Uterus (tissue), 4 donors: ENCODE results near the gene NPIPA7. TPM values are rescaled to one million over a fixed set of nuclear protein-coding genes. Genes with fewer than 3 reads are reported as not detected.
A peak's percentile ranks its signal among the peaks of the same experiment; 100 is the strongest.
"Not testable (repeated sequence)": the region's sequence is repeated elsewhere in the genome, so short reads cannot be mapped to it uniquely, and the experiment has no call there.

ENCODE experiments used
- DNase-seq, 2 donors: peaks; one replicate each; pipeline ENCODE4 v3.0.0-alpha.2; 2019 to 2020
- H3K27ac ChIP-seq, 2 donors: fragments of 200-600 bp; sonication (generic); 1 replicate in 1 of 2; 2 replicates in 1 of 2; pipeline ENCODE4 v1.5.1; 2016 to 2018
- H3K27me3 ChIP-seq, 2 donors: fragments of 200-600 bp; sonication (generic); one replicate each; pipeline ENCODE4 v1.5.1; 2018 to 2019; ENCODE audit warnings: control low read depth in 1 of 2
- H3K36me3 ChIP-seq, 2 donors: fragments of 200-600 bp; sonication (generic); one replicate each; pipeline ENCODE4 v1.5.1; 2019; ENCODE audit warnings: control low read depth in 1 of 2
- H3K4me1 ChIP-seq, 2 donors: fragments of 200-600 bp; sonication (generic); one replicate each; pipeline ENCODE4 v1.5.1; 2018 to 2019; ENCODE audit warnings: control low read depth in 1 of 2
- H3K4me3 ChIP-seq, 2 donors: fragments of 200-600 bp; sonication (generic); 1 replicate in 1 of 2; 2 replicates in 1 of 2; pipeline ENCODE4 v1.5.1; 2018 to 2019; ENCODE audit warnings: mild to moderate bottlenecking in 1 of 2
- H3K9me3 ChIP-seq, 2 donors: fragments of 200-600 bp; sonication (generic); one replicate each; pipeline ENCODE4 v1.5.1; 2019; ENCODE audit warnings: control low read depth in 1 of 2
- intact Hi-C: fragments of 100-400 bp; cut with DNase I; formaldehyde crosslinking; loops from one replicate; pipeline ENCODE4 v1.15.1; 2023; ENCODE audit warnings: low total_unique reads
- total RNA-seq, 4 donors: library from RNA; depleted of rRNA in 3 of 4; stranded (reverse); fragments of >200 nt in 3 of 4; gene quantifications; one replicate each; pipeline versions ENCODE4 v1.1.0 to v1.2.4, GENCODE V29; 2014 to 2023
- donor health status: DM: yes; HTN: yes; CAD: no.

Gene NPIPA7
- 10 to 100 TPM in 1 of 4 donors, 1 to 10 TPM in 1, not detected in 2; 2.1 to 12.6 TPM for total RNA-seq

DNA sequence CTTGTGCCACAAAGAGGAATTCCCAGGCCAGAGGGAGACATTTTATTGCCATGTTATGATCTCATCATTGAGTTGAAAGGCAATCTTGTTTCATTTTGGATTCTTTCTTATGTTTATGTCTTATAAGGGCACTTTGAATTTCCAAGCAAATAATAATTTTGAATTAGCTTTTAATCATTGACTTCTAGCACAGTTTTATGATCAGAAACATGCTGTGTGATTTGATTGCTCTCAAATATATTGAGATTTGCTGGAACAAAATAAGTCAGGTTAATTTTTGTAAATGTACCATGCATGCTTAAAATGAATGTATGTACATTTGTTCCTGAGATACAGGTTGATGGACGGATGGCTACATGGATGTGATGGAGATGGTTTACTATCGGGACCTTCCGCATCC is at the start of gene NPIPA7:
Gene NPIPA7, plus strand, starts transcription at position 301 of the 400 bp plus-strand sequence. CDS start 105 bp downstream, outside the sequence.
- H3K27ac ChIP-seq, H3K9me3 ChIP-seq, H3K4me3 ChIP-seq, H3K36me3 ChIP-seq, H3K4me1 ChIP-seq, DNase-seq, intact Hi-C loops, H3K27me3 ChIP-seq: not testable (repeated sequence)

DNA sequence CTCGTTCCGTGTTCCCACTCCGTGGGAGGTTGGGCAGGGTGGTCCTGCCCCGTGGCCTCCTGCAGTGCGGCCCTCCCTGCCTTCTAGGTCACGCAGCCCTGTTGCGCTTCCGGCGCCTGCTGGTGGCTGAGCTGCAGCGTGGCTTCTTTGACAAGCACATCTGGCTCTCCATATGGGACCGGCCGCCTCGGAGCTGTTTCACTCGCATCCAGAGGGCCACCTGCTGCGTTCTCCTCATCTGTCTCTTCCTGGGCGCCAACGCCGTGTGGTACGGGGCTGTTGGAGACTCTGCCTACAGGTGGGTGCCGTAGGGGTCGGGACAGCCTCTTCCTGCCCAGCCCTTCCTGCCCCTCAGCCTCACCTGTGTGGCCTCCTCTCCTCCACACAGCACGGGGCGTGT is 47.5 kb upstream of the NPIPA7 start:
- H3K4me3 ChIP-seq, DNase-seq, H3K4me1 ChIP-seq, H3K27me3 ChIP-seq, H3K27ac ChIP-seq, H3K9me3 ChIP-seq, H3K36me3 ChIP-seq, intact Hi-C loops: not testable (repeated sequence)

DNA sequence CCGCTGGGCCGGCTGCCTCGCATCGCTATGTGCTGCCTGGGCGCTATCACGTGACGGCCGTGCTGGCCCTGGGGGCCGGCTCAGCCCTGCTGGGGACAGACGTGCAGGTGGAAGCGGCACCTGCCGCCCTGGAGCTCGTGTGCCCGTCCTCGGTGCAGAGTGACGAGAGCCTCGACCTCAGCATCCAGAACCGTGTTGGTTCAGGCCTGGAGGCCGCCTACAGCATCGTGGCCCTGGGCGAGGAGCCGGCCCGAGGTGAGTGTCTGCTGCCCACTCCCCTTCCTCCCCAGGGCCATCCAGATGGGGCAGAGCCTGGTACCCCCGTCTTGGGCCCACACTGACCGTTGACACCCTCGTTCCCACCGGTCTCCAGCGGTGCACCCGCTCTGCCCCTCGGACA is 21.4 kb upstream of the NPIPA7 start:
- H3K4me1 ChIP-seq, DNase-seq, H3K27me3 ChIP-seq, H3K9me3 ChIP-seq, H3K4me3 ChIP-seq, intact Hi-C loops, H3K27ac ChIP-seq, H3K36me3 ChIP-seq: not testable (repeated sequence)

DNA sequence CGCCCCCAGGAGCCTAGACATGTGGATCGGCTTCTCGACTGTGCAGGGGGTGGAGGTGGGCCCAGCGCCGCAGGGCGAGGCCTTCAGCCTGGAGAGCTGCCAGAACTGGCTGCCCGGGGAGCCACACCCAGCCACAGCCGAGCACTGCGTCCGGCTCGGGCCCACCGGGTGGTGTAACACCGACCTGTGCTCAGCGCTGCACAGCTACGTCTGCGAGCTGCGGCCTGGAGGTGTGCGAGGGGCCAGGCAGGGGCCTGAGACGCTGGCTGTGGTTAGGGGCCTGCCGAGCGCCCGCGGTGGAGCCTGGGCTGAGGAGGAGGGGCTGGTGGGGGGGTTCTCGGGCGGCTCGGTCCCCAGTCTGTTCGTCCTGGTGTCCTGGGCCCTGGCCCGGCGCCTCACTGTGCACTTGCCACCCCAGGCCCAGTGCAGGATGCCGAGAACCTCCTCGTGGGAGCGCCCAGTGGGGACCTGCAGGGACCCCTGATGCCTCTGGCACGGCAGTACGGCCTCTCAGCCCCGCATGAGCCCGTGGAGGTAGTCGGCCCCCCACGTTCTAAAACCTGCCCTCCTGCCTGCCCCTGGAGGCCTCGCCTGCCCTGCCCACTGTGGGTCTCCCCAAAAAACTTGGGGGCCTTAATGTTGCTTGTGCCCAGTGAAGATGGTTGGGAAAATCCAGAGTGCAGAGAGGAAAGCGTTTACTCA is 20.2 kb upstream of the NPIPA7 start:
- H3K4me1 ChIP-seq, intact Hi-C loops, H3K4me3 ChIP-seq, H3K9me3 ChIP-seq, H3K27ac ChIP-seq, H3K36me3 ChIP-seq, H3K27me3 ChIP-seq, DNase-seq: not testable (repeated sequence)

DNA sequence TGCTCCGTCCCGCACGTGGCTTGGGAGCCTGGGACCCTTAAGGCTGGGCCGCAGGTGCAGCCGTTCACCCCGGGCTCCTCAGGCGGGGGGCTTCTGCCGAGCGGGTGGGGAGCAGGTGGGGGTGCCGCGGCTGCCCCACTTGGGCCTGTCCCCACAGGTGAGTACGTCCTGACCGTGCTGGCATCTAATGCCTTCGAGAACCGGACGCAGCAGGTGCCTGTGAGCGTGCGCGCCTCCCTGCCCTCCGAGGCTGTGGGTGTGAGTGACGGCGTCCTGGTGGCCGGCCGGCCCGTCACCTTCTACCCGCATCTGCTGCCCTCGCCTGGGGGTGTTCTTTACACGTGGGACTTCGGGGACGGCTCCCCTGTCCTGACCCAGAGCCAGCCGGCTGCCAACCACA is 15.3 kb upstream of the NPIPA7 start:
- H3K4me1 ChIP-seq, H3K27me3 ChIP-seq, H3K27ac ChIP-seq, H3K4me3 ChIP-seq, intact Hi-C loops, H3K9me3 ChIP-seq, H3K36me3 ChIP-seq: not testable (repeated sequence)
- peak in 1 of 2 donors; percentile 9 for DNase-seq

DNA sequence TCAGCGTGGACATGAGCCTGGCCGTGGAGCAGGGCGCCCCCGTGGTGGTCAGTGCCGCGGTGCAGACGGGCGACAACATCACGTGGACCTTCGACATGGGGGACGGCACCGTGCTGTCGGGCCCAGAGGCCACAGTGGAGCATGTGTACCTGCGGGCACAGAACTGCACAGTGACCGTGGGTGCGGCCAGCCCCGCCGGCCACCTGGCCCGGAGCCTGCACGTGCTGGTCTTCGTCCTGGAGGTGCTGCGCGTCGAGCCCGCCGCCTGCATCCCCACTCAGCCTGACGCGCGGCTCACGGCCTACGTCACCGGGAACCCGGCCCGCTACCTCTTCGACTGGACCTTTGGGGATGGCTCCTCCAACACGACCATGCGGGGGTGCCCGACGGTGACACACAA is 14.8 kb upstream of the NPIPA7 start:
- H3K9me3 ChIP-seq, H3K27me3 ChIP-seq, H3K27ac ChIP-seq, H3K4me1 ChIP-seq, H3K36me3 ChIP-seq, H3K4me3 ChIP-seq, DNase-seq, intact Hi-C loops: not testable (repeated sequence)

DNA sequence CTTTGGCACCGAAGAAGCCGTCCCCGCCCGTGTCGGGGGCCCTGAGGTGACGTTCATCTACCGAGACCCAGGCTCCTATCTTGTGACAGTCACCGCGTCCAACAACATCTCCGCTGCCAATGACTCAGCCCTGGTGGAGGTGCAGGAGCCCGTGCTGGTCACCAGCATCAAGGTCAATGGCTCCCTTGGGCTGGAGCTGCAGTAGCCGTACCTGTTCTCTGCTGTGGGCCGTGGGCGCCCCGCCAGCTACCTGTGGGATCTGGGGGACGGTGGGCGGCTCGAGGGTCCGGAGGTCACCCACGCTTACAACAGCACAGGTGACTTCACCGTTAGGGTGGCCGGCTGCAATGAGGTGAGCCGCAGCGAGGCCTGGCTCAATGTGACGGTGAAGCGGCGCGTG is 14.2 kb upstream of the NPIPA7 start:
- H3K9me3 ChIP-seq, DNase-seq, H3K36me3 ChIP-seq, intact Hi-C loops, H3K4me3 ChIP-seq, H3K27ac ChIP-seq, H3K27me3 ChIP-seq, H3K4me1 ChIP-seq: not testable (repeated sequence)

DNA sequence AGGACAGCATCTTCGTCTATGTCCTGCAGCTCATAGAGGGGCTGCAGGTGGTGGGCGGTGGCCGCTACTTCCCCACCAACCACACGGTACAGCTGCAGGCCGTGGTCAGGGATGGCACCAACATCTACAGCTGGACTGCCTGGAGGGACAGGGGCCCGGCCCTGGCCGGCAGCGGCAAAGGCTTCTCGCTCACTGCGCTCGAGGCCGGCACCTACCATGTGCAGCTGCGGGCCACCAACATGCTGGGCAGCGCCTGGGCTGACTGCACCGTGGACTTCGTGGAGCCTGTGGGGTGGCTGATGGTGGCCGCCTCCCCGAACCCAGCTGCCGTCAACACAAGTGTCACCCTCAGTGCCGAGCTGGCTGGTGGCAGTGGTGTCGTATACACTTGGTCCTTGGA is 13.6 kb upstream of the NPIPA7 start:
- H3K9me3 ChIP-seq, H3K36me3 ChIP-seq, H3K27ac ChIP-seq, H3K4me1 ChIP-seq, intact Hi-C loops, H3K4me3 ChIP-seq, H3K27me3 ChIP-seq: not testable (repeated sequence)
- peak in 1 of 2 donors; percentile 12 for DNase-seq

DNA sequence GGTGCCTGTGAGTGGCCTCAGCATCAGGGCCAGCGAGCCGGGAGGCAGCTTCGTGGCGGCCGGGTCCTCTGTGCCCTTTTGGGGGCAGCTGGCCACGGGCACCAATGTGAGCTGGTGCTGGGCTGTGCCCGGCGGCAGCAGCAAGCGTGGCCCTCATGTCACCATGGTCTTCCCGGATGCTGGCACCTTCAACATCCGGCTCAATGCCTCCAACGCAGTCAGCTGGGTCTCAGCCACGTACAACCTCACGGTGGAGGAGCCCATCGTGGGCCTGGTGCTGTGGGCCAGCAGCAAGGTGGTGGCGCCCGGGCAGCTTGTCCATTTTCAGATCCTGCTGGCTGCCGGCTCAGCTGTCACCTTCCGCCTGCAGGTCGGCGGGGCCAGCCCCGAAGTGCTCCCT is 13.1 kb upstream of the NPIPA7 start:
- H3K27ac ChIP-seq, intact Hi-C loops, H3K4me1 ChIP-seq, H3K9me3 ChIP-seq, H3K4me3 ChIP-seq, H3K27me3 ChIP-seq, H3K36me3 ChIP-seq: not testable (repeated sequence)
- DNase-seq = peak in 1 of 2 donors; percentile 6

DNA sequence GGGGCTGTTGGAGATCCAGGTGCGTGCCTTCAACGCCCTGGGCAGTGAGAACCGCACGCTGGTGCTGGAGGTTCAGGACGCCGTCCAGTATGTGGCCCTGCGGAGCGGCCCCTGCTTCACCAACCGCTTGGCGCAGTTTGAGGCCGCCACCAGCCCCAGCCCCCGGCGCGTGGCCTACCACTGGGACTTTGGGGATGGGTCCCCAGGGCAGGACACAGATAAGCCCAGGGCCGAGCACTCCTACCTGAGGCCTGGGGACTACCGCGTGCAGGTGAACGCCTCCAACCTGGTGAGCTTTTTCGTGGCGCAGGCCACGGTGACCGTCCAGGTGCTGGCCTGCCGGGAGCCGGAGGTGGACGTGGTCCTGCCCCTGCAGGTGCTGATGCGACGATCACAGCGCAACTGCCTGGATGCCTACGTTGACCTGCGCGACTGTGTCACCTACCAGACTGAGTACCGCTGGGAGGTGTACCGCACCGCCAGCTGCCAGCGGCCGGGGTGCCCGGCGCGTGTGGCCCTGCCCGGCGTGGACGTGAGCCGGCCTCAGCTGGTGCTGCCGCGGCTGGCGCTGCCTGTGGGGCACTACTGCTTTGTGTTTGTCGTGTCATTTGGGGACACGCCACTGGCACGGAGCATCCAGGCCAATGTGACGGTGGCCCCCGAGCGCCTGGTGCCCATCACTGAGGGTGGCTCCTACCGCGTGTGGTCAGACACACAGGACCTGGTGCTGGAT is 12.2 kb upstream of the NPIPA7 start:
- H3K4me1 ChIP-seq, H3K36me3 ChIP-seq, H3K4me3 ChIP-seq, H3K9me3 ChIP-seq, H3K27me3 ChIP-seq, H3K27ac ChIP-seq, intact Hi-C loops: not testable (repeated sequence)
- peak in 1 of 2 donors; percentile 10 for DNase-seq

DNA sequence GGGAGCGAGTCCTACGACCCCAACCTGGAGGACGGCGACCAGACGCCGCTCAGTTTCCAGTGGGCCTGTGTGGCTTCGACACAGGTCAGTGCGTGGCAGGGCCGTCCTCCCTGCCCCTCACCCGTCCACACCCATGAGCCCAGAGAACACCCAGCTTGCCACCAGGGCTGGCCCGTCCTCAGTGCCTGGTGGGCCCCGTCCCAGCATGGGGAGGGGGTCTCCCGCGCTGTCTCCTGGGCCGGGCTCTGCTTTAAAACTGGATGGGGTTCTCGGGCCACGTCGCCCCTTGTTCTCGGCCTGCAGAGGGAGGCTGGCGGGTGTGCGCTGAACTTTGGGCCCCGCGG is 11.7 kb upstream of the NPIPA7 start:
- H3K27me3 ChIP-seq, H3K27ac ChIP-seq, H3K4me1 ChIP-seq, intact Hi-C loops, H3K9me3 ChIP-seq, DNase-seq, H3K4me3 ChIP-seq, H3K36me3 ChIP-seq: not testable (repeated sequence)

DNA sequence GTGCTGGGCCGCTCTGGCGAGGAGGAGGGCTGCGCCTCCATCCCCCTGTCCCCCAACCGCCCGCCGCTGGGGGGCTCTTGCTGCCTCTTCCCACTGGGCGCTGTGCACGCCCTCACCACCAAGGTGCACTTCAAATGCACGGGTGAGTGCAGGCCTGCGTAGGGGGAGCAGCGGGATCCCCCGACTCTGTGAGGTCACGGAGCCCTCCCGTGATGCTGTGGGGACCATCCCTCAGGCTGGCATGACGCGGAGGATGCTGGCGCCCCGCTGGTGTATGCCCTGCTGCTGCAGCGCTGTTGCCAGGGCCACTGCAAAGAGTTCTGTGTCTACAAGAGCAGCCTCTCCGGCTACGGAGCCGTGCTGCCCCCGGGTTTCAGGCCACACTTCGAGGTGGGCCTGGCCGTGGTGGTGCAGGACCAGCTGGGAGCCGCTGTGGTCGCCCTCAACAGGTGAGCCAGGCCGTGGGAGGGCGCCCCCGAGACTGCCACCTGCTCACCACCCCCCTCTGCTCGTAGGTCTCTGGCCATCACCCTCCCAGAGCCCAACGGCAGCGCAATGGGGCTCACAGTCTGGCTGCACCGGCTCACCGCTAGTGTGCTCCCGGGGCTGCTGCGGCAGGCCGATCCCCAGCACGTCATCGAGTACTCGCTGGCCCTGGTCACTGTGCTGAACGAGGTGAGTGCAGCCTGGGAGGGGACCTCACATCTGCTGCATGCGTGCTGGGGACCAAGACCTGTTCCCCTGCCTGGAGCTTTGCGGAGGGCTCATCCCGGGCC is 9.7 kb upstream of the NPIPA7 start:
- H3K9me3 ChIP-seq, H3K27me3 ChIP-seq, intact Hi-C loops, H3K36me3 ChIP-seq, H3K4me1 ChIP-seq, H3K4me3 ChIP-seq, H3K27ac ChIP-seq: not testable (repeated sequence)
- DNase-seq = peak; percentile 2 to 5

DNA sequence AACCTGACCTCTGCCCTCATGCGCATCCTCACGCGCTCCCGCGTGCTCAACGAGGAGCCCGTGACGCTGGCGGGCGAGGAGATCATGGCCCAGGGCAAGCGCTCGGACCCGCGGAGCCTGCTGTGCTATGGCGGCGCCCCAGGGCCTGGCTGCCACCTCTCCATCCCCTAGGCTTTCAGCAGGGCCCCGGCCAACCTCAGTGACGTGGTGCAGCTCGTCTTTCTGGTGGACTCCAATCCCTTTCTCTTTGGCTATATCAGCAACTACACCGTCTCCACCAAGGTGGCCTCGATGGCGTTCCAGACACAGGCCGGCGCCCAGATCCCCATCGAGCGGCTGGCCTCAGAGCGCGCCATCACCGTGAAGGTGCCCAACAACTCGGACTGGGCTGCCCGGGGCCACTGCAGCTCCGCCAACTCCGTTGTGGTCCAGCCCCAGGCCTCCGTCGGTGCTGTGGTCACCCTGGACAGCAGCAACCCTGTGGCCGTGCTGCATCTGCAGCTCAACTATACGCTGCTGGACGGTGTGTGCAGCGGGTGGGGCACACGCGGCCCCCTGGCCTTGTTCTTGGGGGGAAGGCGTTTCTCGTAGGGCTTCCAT is 7.7 kb upstream of the NPIPA7 start:
- intact Hi-C loops, H3K27ac ChIP-seq, H3K4me1 ChIP-seq, H3K9me3 ChIP-seq, H3K27me3 ChIP-seq, H3K36me3 ChIP-seq, H3K4me3 ChIP-seq: not testable (repeated sequence)
- DNase-seq = peak in 1 of 2 donors; percentile 12
